HEK293T (cell line): ENCODE measurements around the gene CEP43.

ENCODE experiments used
- ARNT ChIP-seq: fragments of 450-650 bp; IDR thresholded peaks from 2 replicates; pipeline ENCODE4 v1.6.1; 2017; ENCODE audit warnings: mild to moderate bottlenecking
- BHLHE40 ChIP-seq: fragments of 450-650 bp; IDR thresholded peaks from 2 replicates; pipeline ENCODE4 v1.6.1; 2016; ENCODE audit warnings: mild to moderate bottlenecking, moderate library complexity, borderline replicate concordance
- ELF4 ChIP-seq: fragments of 450-650 bp; IDR thresholded peaks from 2 replicates; pipeline ENCODE4 v1.6.1; 2017; ENCODE audit warnings: antibody characterized with exemption
- FOXM1 ChIP-seq: fragments of 450-650 bp; IDR thresholded peaks from 2 replicates; pipeline ENCODE4 v1.6.1; 2017; ENCODE audit warnings: mild to moderate bottlenecking, borderline replicate concordance
- HDGF ChIP-seq: fragments of 450-650 bp; IDR thresholded peaks from 2 replicates; pipeline ENCODE4 v1.6.1; 2017; ENCODE audit warnings: antibody characterized with exemption, borderline replicate concordance
- L3MBTL2 ChIP-seq: fragments of 450-650 bp; conservative IDR thresholded peaks from 2 replicates; pipeline ENCODE4 v1.6.1; 2016; ENCODE audit warnings: mild to moderate bottlenecking
- LEF1 ChIP-seq: fragments of 450-650 bp; IDR thresholded peaks from 2 replicates; pipeline ENCODE4 v1.6.1; 2017; ENCODE audit warnings: mild to moderate bottlenecking, borderline replicate concordance
- NFRKB ChIP-seq: fragments of 450-650 bp; IDR thresholded peaks from 2 replicates; pipeline ENCODE4 v1.6.1; 2016; ENCODE audit warnings: mild to moderate bottlenecking, moderate library complexity
- PKNOX1 ChIP-seq: fragments of 450-650 bp; IDR thresholded peaks from 2 replicates; pipeline ENCODE4 v1.6.1; 2016
- SP1 ChIP-seq: fragments of 450-650 bp; IDR thresholded peaks from 2 replicates; pipeline ENCODE4 v1.6.1; 2017
- SUZ12 ChIP-seq: fragments of 450-650 bp; IDR thresholded peaks from 2 replicates; pipeline ENCODE4 v1.6.1; 2016; ENCODE audit warnings: mild to moderate bottlenecking
- TARDBP ChIP-seq: fragments of 450-650 bp; IDR thresholded peaks from 2 replicates; pipeline ENCODE4 v1.6.1; 2016
- ZNF384 ChIP-seq: fragments of 450-650 bp; IDR thresholded peaks from 2 replicates; pipeline ENCODE4 v1.6.1; 2016

DNA sequence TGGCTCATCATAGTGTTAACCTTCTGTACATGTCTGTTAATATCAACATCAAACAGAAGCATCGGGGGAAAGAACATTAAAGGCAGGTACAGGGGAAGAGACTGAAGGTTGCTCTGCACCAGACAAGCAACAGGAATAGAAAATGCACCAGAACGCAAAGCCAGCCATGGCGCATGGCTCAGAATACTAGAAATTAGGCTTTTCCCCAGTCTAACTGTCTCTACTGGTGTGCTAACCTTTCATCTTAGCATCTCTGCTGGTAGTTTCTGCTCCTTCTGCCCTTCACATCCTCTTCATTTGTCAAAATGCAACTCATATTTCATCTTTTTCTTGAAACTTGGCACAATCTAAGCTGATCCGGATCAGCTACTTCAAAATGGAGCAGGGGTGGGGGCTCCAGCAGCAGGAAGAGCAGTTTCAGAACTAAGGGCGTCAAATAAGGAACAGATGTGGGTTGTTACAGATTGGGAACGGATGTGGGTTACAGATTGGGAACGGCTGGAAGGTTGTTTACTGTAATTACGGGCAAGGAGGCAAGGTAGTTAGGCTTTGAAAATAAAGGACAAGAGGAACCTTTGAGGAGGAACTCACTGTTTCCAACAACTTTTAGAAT is 29.7 kb upstream of the CEP43 start:
- TF ChIP-seq ELF4, result no peak
- no peak for TF ChIP-seq ARNT
- no peak for TF ChIP-seq TARDBP
- no peak for TF ChIP-seq ZNF384
- no peak for TF ChIP-seq NFRKB
- TF ChIP-seq FOXM1, result no peak
- TF ChIP-seq SP1, result no peak
- no peak for TF ChIP-seq PKNOX1
- TF ChIP-seq BHLHE40, result no peak
- TF ChIP-seq HDGF, result no peak
- no peak for TF ChIP-seq SUZ12
- 0 out of 2 replicates have a peak, but pooled peaks have one; percentile 16 for TF ChIP-seq L3MBTL2
- no peak for TF ChIP-seq LEF1
